ENCODE measurements around the gene RBM18.

The RBM18 gene

DNA sequence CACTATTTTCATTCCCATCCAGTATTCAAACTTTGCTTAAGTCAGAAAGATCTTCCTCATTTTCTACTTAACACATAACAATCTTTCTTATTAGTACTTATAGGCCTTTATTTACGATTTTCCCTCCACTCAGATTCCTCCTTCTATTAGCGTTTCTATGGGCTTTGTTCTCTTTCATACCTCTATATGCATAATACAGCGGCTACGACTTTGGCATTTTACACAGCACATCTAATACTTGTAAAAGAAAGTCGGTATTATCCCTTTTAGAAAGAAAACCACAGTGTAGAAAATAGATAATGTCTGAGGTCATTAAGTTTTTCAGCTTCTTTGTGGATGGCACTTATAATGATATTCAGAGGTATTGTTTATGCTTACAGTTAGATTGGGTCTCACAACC is 8.4 kb downstream of the RBM18 start:
- DNase-seq: no peak

DNA sequence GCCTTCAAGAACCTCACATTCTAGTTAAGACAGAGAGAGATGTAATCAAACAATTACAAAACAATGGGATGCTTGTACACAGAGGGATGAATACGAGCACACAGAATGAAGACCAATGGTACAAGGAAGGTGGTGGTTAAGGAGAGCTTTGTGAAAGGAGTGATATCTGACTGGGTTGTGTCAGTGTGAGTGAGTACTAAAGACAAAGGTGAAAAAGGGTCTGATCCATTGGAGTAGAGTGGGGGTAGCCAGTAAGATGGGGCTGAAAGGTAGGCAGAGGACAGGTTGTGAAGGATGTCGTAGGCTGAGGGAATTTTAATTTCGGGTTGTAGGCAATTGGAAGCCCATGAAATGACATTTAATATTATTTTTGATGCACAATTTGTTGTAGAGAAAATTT is 9.9 kb downstream of the RBM18 start:
- no peak for DNase-seq

DNA sequence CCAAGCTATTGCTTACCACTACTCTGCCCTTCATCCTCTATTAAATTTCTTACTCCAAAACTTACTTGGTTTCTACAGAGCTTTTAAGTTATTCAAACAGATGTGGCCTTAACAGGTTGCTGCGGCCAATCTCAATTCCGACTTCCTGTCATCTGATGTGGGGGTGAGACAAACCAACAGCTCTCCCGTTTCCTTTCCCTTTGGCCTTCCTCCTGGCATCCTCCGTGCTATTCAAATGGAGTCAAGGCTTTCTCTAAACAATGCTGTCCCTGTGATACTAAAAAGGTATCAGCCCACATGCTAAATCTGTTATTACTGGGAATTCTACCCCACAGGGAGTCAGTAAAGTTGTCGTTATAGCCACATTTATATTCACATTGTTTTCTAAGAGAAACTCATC is 11.8 kb downstream of the RBM18 start:
- DNase-seq: no peak

DNA sequence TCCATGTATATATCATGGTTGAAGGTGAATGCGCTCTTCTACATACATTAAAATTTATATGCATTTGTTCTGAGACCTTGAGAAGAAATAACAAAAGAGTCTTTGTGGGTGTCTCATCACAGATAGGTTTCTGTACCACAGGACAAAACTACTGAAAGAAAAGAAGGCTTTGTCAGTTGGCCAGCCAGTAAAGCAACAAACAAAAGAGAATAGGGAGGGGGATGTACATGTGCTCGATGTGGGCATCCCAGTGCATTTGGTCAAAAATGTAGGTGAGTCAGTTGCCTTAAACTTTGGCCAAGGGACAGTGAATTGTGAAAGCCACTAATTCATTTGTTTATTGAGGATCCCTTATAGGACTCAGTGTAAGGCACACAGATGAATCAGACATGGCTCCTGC is 13.3 kb downstream of the RBM18 start:
- no peak for DNase-seq

DNA sequence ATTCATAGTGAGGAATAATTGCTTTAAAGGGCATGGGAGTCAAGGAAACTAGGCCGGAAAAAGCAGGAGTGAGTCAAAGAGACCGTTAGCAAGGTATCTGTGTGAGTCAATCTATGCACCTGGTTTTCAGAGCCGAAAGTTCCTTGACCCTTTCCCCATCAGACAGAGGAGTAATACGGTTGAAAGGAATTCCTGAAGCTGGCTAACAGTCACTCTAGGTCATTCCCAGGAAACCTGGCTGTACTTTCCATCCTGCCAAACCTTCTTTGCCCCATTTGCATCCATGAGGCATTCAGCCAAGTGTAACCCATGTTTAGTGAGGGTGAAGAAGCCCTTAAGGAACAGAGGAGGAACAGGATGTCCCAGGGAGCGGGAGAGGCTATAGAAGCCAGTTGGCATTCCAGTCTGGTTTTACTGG is 16.2 kb downstream of the RBM18 start:
- DNase-seq: no peak

DNA sequence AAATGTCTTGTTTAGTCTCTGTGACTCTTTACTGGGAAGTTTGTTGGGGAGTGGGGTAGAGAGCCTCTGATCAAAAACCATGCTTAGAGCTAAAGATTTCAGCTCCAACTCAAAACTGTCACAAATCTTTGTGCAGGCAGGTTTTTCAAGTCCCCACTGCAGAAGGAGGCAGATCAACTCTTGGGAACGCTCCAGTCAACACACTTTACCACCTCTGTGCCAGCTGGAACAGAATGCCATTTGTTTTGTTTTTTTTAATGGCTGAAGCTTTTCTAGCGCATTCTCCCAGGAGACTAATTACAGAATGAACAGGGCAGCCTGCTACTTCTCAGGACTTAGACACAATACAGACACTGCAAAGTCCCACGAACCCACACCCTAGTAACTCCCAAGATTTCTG is 18.0 kb downstream of the RBM18 start:
- DNase-seq: no peak

DNA sequence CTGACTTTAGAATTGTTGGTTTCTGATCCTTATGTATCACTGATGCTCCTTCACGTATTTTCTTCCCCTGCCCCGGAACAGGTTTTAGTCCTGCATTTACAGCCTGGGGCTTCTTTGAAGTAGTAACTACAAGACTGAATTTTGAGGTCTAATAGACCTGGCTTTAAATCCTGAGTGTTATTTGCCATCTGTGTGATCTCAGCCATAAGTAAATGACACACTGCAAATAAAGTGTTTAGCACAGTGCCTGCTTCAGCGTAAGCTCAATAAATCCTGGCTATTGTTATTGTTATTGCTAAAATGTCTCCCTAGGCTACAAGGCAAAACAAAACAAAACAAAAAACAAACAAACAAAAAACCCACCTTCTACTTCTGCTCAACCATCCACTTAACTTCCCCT is 20.3 kb downstream of the RBM18 start:
- DNase-seq: no peak

DNA sequence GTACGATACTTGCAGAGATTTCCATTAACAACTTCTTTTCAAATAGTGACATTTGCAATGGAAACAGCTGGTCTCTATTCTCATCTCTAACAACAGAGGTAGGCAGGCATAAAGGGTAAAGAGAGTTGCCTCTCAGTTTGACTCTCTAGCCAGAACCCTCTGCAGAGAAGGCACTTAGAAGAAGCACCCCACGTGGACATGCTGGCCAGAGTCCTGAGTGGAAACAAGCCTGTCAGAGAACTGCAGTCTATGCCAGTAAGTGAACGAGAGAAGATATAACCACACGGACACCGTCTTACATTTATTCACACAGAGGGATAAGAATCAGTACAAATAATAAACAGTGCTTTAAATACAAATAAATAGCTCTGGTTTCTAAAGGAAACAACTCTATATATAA is 24.9 kb downstream of the RBM18 start:
- DNase-seq: no peak

DNA sequence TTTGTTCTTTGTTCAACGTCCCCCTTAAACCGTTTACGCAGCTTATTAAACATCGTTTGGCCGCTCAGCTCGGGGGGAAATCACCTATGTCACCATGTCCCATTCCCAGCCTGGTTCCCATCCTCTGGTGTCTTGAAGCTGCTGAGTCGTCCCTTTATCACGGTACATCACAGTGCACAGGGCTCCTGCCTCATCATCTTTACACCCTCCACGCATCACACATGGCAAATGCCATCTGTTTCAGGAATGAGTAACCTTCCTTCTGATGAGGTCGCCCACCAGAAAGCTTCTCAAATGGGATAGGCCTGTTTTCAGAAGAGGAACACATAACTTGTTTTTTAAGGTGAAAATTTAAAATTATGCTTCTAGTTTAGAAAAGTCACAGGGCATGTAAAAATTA is 28.0 kb downstream of the RBM18 start:
- no peak for DNase-seq

DNA sequence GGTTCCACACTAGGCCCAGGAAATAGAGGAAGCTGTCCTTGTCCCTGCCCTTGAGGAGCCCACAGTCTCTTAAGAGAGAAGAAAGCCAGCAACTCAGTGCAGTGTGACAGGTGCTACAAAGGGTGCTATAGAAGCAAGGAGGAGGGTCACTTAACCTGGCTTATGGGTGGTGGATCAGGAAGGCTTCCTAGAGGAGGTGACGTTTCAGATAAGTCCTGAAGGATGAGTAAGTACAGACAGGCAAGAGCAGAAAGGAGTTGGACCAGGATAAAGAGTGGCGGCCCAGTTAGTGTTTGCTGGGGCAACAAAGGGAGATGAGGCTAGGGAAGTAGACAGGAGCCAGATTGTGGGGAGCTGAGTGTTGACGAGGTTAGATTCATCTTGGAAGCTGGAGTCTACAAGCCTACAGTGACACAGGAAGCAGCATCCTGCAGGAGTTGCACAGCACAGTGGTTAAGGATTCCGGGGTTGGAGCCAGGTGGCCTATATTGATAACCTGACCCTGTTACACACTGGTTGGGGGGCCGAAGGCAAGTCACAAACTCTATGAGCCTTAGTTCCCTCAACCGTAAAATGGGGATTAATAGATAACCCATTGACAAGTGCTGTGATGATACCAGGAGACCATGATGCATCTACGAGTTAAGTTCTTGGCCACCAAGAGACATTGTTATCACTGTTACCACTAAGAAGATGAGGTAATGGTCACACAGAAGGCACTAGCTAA is 30.5 kb downstream of the RBM18 start:
- no peak for DNase-seq

DNA sequence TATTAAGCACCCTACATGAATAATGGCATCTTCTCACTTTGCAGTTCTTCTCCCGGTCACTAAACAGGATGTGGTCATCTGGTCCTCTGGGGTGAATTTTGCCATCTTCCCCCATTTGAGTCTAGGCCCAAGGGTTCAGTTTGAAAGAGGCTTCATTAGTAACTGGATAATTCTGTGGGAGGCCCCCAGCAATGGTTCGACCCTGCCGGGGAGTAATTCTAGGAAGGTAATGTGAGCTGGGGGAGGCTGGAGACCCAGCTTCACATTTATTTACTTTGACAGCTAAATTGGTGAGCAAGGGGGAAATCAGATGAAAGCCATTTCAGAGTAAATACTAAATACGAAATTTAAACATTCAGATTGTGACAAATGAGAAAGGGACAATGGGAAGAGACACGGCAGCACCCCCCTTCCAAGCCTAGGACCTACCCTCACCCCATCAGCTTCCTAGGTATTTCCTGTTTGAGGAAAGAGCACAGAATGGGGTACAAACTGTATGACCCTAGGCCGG is 31.8 kb downstream of the RBM18 start:
- DNase-seq: no peak

DNA sequence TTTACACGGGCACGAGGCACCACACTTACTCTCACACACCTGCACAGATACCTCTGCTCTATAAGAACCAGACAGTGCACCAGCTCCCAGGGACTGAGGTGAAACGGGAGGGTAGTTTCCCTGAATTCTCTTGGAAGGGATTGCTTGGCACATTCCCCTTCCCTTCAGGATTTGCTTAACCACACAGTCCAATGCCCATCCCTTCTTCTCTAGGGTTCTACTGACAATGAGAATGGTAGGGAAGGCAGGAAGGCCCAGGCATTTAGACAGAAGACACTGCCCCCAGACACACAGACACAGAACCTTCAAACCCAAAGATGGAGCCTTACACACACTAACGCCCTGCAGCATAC is 35.2 kb downstream of the RBM18 start:
- no peak for DNase-seq

DNA sequence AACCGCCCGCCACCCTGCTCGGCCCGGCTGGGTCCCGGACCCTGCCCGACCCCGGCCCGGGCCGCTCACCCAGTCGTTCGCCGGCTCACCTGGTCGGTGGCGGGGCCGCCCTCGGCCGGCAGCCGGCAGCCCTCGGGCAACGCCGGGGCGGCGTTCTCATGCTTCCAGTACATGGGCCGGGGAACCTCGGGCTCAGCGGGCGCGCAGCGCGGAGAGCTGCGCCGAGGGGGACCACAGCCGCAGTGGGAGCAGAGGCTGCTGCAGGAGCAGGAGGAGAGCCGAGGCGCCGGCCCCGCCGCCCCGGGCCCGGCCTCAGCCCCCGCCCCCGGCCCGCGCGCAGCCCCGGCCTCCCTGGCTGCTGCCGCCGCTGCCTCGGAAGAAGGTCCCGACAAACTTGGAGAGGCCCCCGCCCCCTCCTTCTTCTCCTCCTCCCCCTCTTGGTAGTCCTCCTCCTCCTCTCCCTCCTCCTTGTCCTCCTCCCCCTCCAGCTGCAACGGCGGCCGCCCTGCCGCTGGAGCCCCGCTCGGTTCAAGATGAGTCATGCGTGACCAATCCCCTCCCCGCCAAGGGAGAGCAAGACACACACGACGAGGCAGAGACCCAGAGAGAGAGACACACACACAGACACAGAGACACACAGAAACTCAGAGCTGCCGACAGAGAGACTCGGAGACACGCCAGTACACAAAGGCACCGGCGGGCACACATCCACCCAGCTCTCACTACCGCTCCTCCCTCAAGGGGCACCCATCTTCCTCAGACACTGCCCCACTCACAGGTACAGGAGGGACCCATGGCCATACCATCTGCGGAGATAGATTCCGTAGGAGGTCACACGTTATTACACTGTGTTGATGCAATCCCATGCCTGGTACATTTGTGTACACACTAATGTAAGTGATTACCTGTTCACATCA is 35.8 kb downstream of the RBM18 start, which contains the start of gene LHX6:
LHX6 (minus strand) TSS at position 390 of the 917 bp plus-strand sequence; CDS start at position 173, 217 bp downstream.
- peak; percentile 16 to 70 (median 68) for DNase-seq

DNA sequence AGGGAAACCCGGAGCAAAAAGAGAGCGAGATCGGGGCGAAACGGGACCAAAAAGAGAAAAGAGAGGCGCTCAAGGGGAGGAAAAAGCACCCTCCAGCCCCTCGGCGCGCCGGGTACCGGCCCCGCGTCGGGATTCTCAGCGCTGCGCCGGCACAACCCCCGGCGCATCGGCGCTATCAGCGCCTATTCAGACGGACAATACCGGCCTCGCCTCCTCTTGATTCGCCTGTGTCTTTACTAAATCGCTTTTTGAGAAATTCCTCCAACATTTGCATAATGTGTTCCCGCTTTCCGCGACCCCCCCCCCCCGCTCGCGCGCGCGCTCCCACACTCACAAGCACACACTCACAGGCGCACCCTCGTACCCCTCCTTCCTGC is 36.5 kb downstream of the RBM18 start:
- DNase-seq: peak; percentile 17 to 76 (median 70)

DNA sequence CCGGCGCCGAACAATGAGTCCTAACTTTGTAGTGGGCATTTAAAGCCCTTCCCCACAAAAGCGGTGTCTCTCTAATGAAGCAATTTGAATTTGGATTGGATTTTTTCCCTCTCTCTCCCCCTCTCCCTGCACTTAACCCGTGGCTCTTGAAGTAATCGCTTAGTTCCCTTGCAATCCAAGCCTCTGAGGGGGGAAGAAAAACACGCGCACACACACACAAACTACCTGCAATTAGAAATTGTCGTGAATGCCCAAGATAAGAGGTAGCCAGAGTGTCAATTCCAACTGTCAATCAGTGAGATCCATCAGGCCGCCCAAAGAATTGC is 37.1 kb downstream of the RBM18 start:
- DNase-seq: peak; percentile 30 to 81 (median 81)

DNA sequence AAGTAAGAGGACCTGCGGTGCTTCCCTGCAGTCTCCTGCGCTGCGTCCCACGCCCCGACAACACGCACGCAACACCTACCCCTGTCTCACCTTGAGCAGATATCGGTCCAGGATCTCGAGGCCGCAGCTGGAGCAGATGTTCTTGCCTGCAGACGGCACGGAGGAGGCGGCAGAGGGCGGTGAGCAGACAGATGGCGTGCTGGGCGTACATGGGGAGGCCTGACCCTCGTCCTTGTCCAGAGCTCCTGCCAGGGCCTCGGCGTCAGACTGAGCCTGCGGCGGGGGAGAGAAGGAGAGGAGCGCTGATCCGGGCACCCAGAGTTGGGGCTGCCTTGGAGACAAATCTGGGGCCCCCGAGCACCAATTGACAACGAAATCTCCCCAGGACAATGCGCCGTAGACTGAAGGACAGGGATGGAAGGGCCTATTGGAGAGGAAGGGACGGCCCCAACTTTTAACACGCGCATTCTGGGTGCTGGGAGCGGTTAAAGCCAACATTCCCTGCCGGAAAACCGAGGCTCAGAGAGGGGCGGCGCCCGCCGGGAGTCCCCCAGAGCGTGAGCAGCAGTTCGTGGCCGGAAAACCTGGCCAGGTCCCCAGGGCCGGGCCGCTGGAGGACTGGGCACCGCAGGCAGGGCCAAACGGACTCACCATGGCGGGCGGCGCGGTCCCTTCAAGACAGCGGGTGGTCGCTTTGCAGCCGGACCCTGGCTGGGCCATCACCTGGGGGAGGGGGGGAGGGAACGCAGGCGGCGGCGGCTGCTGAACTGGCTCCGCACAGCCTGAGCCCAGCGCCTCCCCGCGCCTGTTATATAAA is 37.7 kb downstream of the RBM18 start:
- DNase-seq: peak in 1 of 3 experiments; percentile 81

DNA sequence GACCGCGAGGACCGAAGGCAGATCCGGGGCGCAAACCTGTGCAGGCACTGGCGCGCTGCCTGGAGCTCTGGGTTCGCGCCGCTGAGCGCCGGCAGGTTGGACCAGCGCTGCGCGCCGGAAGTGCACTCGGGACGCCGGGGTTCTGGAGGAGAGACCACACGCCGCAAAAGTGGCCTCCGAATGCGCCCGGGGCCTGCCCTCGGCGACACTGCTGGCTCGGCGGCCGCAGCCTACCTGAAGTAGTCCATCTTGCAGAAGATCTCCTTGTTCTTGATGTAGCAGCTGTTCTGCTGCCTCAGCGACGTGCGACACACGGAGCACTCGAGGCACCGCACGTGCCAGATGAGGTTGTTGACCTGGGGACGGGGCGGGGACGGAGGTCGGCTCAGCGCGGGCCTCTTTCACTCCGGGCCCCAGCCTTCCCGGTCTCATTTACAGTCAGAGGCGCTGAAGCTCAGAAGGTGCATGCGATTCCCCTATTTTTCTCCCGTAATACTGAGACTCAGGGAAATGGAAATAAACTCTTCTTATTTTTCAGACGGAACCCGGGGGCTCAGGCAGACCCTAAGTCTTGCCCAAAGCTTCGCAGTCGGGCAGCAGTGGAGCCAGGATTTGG is 38.4 kb downstream of the RBM18 start:
- DNase-seq: no peak

DNA sequence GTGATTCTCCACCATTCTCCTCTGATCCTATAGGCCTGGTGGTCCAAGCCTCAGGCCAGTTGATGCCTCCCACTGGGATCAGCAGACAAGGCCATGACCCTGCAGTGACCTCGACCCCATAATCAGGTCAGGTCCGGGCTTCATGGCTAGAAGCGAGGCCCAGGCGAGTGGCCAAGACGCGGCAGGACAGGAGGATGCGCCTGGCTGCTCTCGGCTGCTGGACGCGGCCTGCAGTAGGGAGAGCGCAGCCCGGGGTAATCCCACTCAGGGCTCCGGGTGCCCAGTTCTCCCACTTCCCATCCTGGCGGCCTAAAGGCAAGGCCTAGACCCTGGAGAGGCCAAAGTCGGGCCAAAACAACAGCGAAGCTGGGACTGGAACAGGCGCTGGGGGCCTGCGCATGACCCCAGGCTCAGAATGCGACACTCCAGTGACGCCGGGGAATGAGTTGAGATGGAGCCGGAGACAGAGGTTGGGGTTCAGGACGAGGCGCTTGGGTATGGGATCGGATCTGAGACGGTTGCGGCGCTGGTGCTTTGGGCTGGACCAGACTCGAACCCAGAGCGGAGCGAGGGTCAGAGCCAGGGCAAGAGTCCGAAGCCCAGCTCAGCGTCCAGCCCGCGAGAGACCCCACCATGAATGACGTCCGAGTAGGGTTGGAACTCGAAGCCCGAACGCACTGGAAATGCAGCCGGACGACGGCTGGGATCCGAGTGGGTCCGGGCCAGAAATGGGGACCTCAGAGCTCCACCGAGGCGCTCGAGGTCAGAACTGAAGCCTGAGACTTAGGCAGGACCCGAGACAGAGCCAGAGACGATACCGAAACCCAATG is 39.1 kb downstream of the RBM18 start:
- DNase-seq: no peak

DNA sequence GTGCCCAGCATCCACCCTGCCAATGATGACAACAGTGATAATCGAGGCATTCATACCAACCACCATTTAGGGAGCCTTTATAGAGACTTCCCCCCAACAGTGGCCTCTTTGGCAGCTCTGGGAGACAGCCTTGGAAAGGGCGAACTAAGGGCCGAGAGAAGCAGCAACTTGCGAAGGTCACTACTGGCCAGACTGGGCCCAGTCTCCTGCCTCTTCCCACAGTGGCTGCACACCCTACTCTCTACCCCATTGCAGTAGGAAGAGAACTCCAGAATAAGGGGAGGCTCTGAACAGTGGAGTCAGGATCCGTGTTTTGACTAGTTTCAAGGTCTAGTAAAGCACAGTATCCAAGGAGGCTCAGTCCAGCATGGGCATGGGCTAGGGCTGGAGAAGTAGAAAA is 41.2 kb downstream of the RBM18 start:
- DNase-seq: no peak

DNA sequence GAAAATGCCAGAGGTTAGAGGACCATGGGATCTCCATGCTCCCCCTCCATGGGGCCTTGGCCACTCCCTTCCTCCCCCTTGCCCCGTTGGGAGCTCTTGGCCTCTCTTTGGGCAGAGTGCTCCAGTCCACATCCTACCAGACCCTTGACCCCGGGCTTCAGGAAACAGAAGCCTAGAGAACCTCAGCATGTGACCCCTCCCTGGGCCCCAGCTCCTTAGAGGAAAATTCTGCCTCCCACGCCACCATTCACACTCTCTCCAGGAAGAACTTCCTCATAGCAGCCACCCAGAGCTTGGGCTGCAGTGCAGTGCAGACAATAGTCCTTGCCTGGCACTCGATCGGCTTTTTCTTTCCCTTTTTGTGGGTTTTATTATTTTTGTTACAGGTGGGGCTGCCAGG is 41.8 kb downstream of the RBM18 start:
- DNase-seq: no peak

DNA sequence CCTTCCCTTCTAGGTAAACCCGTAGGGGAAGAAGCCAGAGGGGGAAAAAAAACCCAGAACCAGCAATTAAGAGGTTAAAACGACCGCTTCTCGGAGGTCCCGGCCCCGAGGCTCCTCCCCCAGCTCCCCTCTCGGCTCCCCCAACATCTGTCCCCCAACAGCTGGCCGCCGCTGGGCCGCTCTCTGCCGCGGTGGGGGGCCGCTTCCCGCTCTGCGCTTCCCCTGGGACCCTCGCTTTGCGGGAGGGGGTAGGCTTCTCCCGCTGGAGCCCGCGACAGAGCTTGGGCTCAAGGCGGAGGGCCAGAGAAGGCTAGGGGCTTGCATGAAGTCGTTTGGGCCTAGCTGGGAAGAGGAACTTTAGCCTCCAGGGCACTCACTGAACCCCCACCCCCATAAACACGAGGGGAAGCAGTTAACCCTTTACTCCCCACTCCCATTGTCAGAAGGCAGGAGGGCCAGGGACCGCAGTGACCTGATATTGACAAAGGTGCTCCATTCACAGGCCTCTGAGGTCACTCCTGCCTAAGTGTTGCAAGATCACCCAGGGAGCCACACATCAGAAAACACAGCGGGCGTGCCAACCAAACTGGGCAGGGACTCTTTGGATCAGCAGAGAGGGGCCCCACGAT is 43.3 kb downstream of the RBM18 start:
- DNase-seq: no peak

All from NCI-H1417 (cell line).